Astrocyte of the spinal cord (primary cell): Measurements from ENCODE around the gene NACA2.
"Not testable (repeated sequence)": the region's sequence is repeated elsewhere in the genome, so short reads cannot be mapped to it uniquely, and the experiment has no call there.

Source experiments
- DNase-seq: peaks from one replicate; pipeline ENCODE4 v3.0.0; 2011; ENCODE audit warnings: low read depth, low spot score
- H3K4me3 ChIP-seq: 2 replicates; pipeline ENCODE4 v1.5.1; 2011; ENCODE audit warnings: low read depth, mild to moderate bottlenecking, low read length, moderate library complexity
- in situ Hi-C: cut with HindIII; loops from 2 replicates; pipeline ENCODE4 v1.10.0; 2017; ENCODE audit warnings: low sequenced_read_pairs
- TF ChIP-seq, protein P1 (sequence below): IDR thresholded peaks from 2 replicates; pipeline ENCODE4 v1.5.1; 2012; ENCODE audit warnings: low read depth, mild to moderate bottlenecking, low read length, inconsistent platforms

NACA2 gene

DNA sequence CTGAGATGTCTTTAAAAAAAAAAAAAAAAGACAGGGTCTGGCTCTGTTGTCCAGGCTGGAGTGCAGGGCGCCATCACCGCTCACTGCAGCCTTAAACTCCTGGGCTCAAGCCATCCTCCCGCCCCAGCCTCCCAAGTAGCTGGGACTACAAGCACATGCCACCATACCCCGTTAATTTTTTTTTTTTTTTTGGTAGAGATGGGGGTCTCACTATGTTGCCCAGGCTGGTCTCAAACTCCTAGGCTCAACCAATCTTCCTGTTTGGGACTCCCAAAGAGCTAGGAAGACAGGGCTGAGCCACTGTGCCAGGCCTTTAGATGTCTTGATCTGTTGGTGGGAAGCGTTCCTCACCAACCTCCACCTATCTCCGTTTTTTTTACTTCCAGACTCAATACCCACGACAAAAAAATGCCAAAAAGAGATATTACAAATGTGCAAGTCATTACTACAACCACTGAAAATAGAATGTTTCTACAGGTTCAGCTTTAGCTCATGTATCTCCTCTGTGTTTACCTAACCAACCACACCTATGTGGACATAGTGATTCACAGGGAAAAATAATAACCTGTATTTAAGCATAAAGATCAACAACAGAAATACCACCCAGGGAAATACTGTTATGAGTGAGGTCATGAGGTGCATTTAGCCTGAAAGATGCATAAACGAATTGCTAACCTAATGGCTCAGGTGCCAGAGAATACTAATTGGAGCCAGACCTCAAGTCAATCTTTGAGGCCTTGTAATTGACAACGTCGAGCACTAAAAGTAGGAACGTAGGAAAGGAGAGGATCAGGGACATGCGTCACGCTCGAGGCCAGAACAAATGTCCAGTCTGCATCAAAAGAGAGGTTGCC, 22.6 kb downstream of the NACA2 start:
- H3K4me3 ChIP-seq = no peak overlapping the region
- TF ChIP-seq, protein P1, sequence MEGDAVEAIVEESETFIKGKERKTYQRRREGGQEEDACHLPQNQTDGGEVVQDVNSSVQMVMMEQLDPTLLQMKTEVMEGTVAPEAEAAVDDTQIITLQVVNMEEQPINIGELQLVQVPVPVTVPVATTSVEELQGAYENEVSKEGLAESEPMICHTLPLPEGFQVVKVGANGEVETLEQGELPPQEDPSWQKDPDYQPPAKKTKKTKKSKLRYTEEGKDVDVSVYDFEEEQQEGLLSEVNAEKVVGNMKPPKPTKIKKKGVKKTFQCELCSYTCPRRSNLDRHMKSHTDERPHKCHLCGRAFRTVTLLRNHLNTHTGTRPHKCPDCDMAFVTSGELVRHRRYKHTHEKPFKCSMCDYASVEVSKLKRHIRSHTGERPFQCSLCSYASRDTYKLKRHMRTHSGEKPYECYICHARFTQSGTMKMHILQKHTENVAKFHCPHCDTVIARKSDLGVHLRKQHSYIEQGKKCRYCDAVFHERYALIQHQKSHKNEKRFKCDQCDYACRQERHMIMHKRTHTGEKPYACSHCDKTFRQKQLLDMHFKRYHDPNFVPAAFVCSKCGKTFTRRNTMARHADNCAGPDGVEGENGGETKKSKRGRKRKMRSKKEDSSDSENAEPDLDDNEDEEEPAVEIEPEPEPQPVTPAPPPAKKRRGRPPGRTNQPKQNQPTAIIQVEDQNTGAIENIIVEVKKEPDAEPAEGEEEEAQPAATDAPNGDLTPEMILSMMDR = no peak
- in situ Hi-C loops = no loop called here
- no peak for DNase-seq

DNA sequence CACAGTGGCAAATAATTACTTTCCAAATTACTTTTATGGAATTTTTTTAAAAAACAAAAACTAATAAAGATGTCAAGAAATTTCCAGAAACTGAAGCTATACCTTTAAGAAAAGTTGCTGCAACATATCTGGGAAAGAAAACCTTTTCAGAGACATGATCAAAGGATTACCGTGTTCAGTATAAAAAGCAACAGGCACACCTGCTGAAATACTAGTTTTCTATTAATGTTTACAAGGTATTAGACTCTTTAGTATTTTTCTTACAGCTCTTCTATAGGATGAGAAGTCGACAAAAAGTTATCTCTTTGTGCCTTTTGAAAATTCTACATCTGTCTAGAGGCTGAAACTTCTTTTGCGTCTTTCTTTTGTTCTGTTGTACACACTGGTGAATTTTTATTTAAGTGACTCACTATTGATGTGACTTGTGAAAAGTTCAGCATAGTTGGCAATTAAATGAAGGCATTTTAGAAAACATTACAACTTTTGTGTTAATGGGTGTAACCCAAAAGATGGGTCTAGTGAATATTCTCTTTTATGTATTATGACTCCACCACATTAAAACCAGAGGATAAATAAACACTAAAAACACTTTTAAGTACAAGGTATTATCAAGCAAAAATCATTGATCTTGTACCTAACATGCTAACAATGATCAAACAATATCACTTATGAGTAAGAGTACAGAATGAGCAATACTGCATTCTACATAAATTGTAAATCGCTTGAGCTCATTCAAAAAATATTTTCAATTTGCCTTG, 23.8 kb downstream of the NACA2 start:
- DNase-seq = no peak
- in situ Hi-C loops = no loop called here
- TF ChIP-seq, protein P1 = no peak

DNA sequence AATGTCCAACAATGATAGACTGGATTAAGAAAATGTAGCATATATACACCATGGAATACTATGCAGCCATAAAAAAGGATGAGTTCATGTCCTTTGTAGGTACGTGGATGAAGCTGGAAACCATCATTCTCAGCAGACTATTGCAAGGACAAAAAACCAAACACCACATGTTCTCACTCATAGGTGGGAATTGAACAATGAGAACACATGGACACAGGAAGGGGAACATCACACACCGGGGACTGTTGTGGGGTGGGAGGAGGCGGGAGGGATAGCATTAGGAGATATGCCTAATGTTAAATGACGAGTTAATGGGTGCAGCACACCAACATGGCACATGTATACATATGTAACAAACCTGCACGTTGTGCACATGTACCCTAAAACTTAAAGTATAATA, 24.6 kb downstream of the NACA2 start:
- in situ Hi-C loops, H3K4me3 ChIP-seq: not testable (repeated sequence)

More for the DNA sequence above, 23.8 kb downstream of the NACA2 start:
- no peak overlapping the region for H3K4me3 ChIP-seq

DNA sequence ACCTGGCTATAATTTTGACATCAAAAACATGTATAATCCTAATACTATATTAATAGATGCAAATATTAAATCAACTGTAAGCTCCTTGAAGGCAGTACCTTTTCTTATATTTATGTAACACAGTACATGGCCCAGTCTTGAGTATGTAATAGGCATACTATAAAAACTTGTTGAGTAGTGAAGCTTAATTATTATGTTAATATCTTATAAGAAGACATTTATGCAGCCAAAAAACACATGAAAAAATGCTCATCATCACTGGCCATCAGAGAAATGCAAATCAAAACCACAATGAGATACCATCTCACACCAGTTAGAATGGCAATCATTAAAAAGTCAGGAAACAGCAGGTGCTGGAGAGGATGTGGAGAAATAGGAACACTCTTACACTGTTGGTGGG, 25.2 kb downstream of the NACA2 start:
- in situ Hi-C loops, DNase-seq, H3K4me3 ChIP-seq: not testable (repeated sequence)

More for the DNA sequence above, 24.6 kb downstream of the NACA2 start:
- not testable (repeated sequence) for DNase-seq

DNA sequence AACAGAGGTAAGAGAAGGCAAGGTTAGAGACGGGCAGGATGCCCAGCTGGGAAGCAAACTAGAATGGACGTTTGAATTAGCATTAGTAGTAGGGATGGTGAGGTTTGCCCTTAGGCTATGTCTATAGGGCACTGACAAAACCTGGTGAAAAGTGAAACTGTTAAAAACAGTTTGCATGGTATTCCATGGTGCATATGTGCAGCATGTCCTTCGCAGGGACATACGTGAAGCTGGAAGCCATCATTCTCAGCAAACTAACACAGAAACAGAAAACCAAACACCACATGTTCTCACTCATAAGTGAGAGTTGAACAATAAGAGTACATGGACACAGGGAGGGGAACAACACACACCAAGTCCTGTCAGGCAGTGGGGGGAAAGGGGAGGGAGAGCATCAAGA, 25.8 kb downstream of the NACA2 start:
- TF ChIP-seq, protein P1 = no peak
- DNase-seq = no peak
- in situ Hi-C loops = no loop called here
- no peak overlapping the region for H3K4me3 ChIP-seq

DNA sequence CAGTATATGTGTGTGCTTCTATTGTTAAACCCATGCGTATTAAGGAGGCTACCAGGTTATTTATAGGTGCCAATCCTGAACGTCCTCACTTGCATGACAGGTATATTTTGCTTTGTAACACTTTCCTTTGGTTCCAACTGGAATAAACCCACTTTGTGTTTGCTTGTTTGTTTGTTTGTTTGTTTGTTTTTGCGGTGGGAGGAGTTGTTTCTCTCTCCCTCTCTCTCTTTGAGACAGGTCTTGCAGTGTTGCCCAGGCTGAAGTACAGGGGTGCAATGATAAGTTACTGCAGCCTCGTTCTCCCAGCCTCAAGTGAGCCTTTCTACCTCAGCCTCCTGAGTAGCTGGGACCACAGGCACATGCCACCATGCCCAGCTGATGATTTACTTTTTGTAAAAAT, 28.7 kb downstream of the NACA2 start:
- no peak for DNase-seq
- TF ChIP-seq, protein P1 = no peak
- in situ Hi-C loops = no loop called here
- no peak overlapping the region for H3K4me3 ChIP-seq

DNA sequence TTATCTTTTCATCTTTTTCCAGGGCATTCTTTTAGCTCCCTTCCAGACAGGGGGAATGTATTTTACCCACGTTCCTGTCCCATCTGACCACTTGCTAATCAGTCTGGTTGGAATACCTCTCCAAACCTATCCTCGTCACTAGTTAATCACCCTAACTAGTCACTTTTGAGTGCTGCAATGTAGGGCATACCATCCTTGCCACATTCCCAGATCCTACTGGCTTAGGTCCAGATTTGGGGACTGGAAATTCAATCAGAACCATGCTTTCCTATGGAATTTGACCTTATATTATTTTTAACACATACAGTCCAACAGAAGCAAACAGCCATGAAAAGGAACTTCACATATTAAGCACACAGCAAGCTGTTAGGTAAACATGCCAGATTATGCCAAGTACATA, 29.7 kb downstream of the NACA2 start:
- TF ChIP-seq, protein P1 = no peak
- DNase-seq = no peak
- no peak overlapping the region for H3K4me3 ChIP-seq
- in situ Hi-C loops = no loop called here
